UCSD-AML1 (cell line): ENCODE results near the gene MRTFA.
"Not testable (repeated sequence)": the region's sequence is repeated elsewhere in the genome, so short reads cannot be mapped to it uniquely, and the experiment has no call there.

Source experiments
- DNase-seq: peaks from one replicate; lab custom pipeline; 2025; ENCODE audit not compliant: unreplicated experiment; lab: John Stamatoyannopoulos, UW

The MRTFA gene

GRCh38 chr22:40500465-40500786 is 136.1 kb downstream of the MRTFA start:
- DNase-seq: not testable (repeated sequence)

- no peak for DNase-seq
Measured at GRCh38 chr22:40499209-40499623, 137.3 kb downstream of the MRTFA start.

GRCh38 chr22:40498420-40499208 is 137.9 kb downstream of the MRTFA start:
- DNase-seq: no peak

GRCh38 chr22:40493441-40493840 is 143.1 kb downstream of the MRTFA start:
- DNase-seq: no peak

GRCh38 chr22:40491990-40492631 is 144.4 kb downstream of the MRTFA start:
- no peak for DNase-seq

- no peak for DNase-seq
Measured at GRCh38 chr22:40487663-40488249, 148.8 kb downstream of the MRTFA start.

- no peak for DNase-seq
Measured at GRCh38 chr22:40486962-40487602, 149.4 kb downstream of the MRTFA start.

- DNase-seq: no peak
Measured at GRCh38 chr22:40485813-40486667, 150.5 kb downstream of the MRTFA start.

- DNase-seq: no peak
Measured at GRCh38 chr22:40484906-40485669, 151.4 kb downstream of the MRTFA start.

- no peak for DNase-seq
Measured at GRCh38 chr22:40482886-40483285, 153.6 kb downstream of the MRTFA start.

GRCh38 chr22:40482391-40482790 is 154.1 kb downstream of the MRTFA start:
- DNase-seq: no peak

- DNase-seq: no peak
Measured at GRCh38 chr22:40480996-40481395, 155.5 kb downstream of the MRTFA start.

GRCh38 chr22:40479887-40480538 is 156.5 kb downstream of the MRTFA start:
- DNase-seq: no peak

GRCh38 chr22:40479126-40479800 is 157.3 kb downstream of the MRTFA start:
- DNase-seq: no peak

GRCh38 chr22:40478338-40479125 is 158.0 kb downstream of the MRTFA start:
- no peak for DNase-seq

- DNase-seq: no peak
Measured at GRCh38 chr22:40477683-40478337, 158.7 kb downstream of the MRTFA start.

GRCh38 chr22:40476341-40476740 is 160.2 kb downstream of the MRTFA start:
- DNase-seq: no peak

- DNase-seq: no peak
Measured at GRCh38 chr22:40473703-40474102, 162.8 kb downstream of the MRTFA start.
